SU-DHL-6 (cell line): ENCODE results near the gene FMNL1.

Experiments used
- CTCF ChIP-seq: fragments of 200-600 bp; sonication (generic); IDR thresholded peaks from one replicate; pipeline ENCODE4 v1.5.1; 2017; ENCODE audit warnings: antibody characterized with exemption, mild to moderate bottlenecking, low read length, moderate library complexity; ENCODE audit not compliant: insufficient read depth, poor library complexity, severe bottlenecking
- EZH2phosphoT487 ChIP-seq: fragments of 200-600 bp; sonication (generic), shearing (Covaris generic); conservative IDR thresholded peaks from 2 replicates; pipeline ENCODE4 v1.6.1; 2018; ENCODE audit warnings: mild to moderate bottlenecking, antibody characterized with exemption, low read length, moderate library complexity, mixed read lengths

GRCh38 chr17:45225051-45225700 is 3.5 kb downstream of the FMNL1 start:
- TF ChIP-seq CTCF = no peak
- no peak for TF ChIP-seq EZH2phosphoT487
